ENCODE measurements around the gene RIF1. TPM values are rescaled to one million over a fixed set of nuclear protein-coding genes. Genes with fewer than 3 reads are reported as not detected.

Gene RIF1
- total and polyA plus RNA-seq, 9 of the 15 experiments (the other 6 are each of a cell fraction or from before 2014, with no cell fraction given): 11.0 to 109 (median 44.2) TPM

GRCh38 chr2:151361674-151362370 lies 47.9 kb upstream of the RIF1 start:
- Histone ChIP-seq H3K27me3 (ENCODE audit: control insufficient read depth in 2 of 2, insufficient read depth in 2 of 2, low read length in 2 of 2) (no peaks in the 10 kb centered on the region), H2AFZ (ENCODE audit: low read depth, low read length) (no peak overlapping the region), H3K9me1 (ENCODE audit: control insufficient read depth, insufficient read depth, low read length) (no peaks in the 10 kb centered on the region), H3K9ac (ENCODE audit: insufficient read depth in 1 of 2, low read depth in 2 of 2, low read length in 2 of 2) (no peak overlapping the region), H3K27ac (ENCODE audit: extremely low read depth, low read depth, low read length) (no peak overlapping the region), H3K4me2 (ENCODE audit: insufficient read depth, low read length) (no peak overlapping the region), H3K4me3 (no peak overlapping the region), H3K79me2 (ENCODE audit: control insufficient read depth, insufficient read depth, low read length) (no peaks in the 10 kb centered on the region), H4K20me1 (replicated peaks; ENCODE audit: control insufficient read depth, insufficient read depth, low read length) (no peaks in the 10 kb centered on the region), H3K4me1 (replicated peaks in 1 of 2; ENCODE audit: control insufficient read depth in 2 of 2, insufficient read depth in 2 of 2, low read length in 2 of 2) (no peaks in the 10 kb centered on the region; a peak in 1 of 5 replicates), H3K9me3 (replicated peaks; ENCODE audit: control insufficient read depth, insufficient read depth, low read depth, low read length) (no peaks in the 10 kb centered on the region), H3K36me3 (ENCODE audit: control insufficient read depth, insufficient read depth, low read length) (no peaks in the 10 kb centered on the region)
- DNase-seq (ENCODE audit: extremely low read depth in 1 of 4, low spot score in 3 of 4) (no peak), ATAC-seq (no peak; the same call in 1 of the 3 replicates), FAIRE-seq (no peak)
- TF ChIP-seq ERF (CRISPR knock-in tag; IDR thresholded peaks at IDR 0.05) (no peak), PRMT5 (CRISPR knock-in tag; IDR thresholded peaks at IDR 0.05) (no peak), RB1 (IDR thresholded peaks at IDR 0.05; ENCODE audit: low read depth) (no peak), CEBPG (CRISPR knock-in tag; IDR thresholded peaks at IDR 0.05) (no peak), CEBPG (tag; conservative IDR thresholded peaks at IDR 0.05 in 1 of 2, IDR thresholded peaks at IDR 0.05 in 1 of 2) (no peak), SUPT5H (IDR thresholded peaks at IDR 0.05) (no peak)
- intact Hi-C loops (cut with micrococcal nuclease): no loop called here
- WGBS (ENCODE audit: insufficient coverage, low coverage, missing lambda C conversion rate): 22% methylated on average over 3 of the region's 3 CpGs
- in situ Hi-C loops (cut with MboI): no loop called here
- ChIA-PET POLR2A (interaction anchor here (0.5 kb wide), 1 partner anchor 10 kb away, joined by 3 read pairs; no protein-coding TSS in a partner anchor), CTCF (ENCODE audit: low intra/inter-chr PET ratio) (no interaction called here)
- no TSS peak for BruUV-seq (replicated peaks)

GRCh38 chr2:151363709-151364108 lies 46.0 kb upstream of the RIF1 start:
- H3K9me1 ChIP-seq (ENCODE audit: control insufficient read depth, insufficient read depth, low read length): no peaks in the 10 kb centered on the region
- 36% methylated on average over 8 of the region's 8 CpGs for WGBS (ENCODE audit: insufficient coverage, low coverage, missing lambda C conversion rate)
- H3K4me3 ChIP-seq: no peak overlapping the region
- peak; percentile 58 for ATAC-seq
- H2AFZ ChIP-seq (ENCODE audit: low read depth, low read length): peak overlapping the region; percentile 66
- FAIRE-seq: no peak
- no peak overlapping the region for H3K4me2 ChIP-seq (ENCODE audit: insufficient read depth, low read length)
- no peak overlapping the region for H3K27ac ChIP-seq (ENCODE audit: extremely low read depth, low read depth, low read length)
- H3K79me2 ChIP-seq (ENCODE audit: control insufficient read depth, insufficient read depth, low read length): no peaks in the 10 kb centered on the region
- no peaks in the 10 kb centered on the region; a peak in 1 of 5 replicates for H3K4me1 ChIP-seq (replicated peaks in 1 of 2; ENCODE audit: control insufficient read depth in 2 of 2, insufficient read depth in 2 of 2, low read length in 2 of 2)
- H3K36me3 ChIP-seq (ENCODE audit: control insufficient read depth, insufficient read depth, low read length): no peaks in the 10 kb centered on the region
- H3K9me3 ChIP-seq (replicated peaks; ENCODE audit: control insufficient read depth, insufficient read depth, low read depth, low read length): no peaks in the 10 kb centered on the region
- ChIA-PET POLR2A (interaction anchor here (0.6 to 1.1 kb wide), 2 partner anchors 10 to 26 kb away, joined by 3 to 5 read pairs; no protein-coding TSS in a partner anchor), CTCF (ENCODE audit: low intra/inter-chr PET ratio) (no interaction called here)
- no TSS peak for BruUV-seq (replicated peaks)
- H4K20me1 ChIP-seq (replicated peaks; ENCODE audit: control insufficient read depth, insufficient read depth, low read length): no peaks in the 10 kb centered on the region
- DNase-seq (ENCODE audit: extremely low read depth in 1 of 4, low spot score in 3 of 4): no peak
- in situ Hi-C loops (cut with MboI): no loop called here
- H3K27me3 ChIP-seq (ENCODE audit: control insufficient read depth in 2 of 2, insufficient read depth in 2 of 2, low read length in 2 of 2): no peaks in the 10 kb centered on the region
- intact Hi-C loops (cut with micrococcal nuclease): no loop called here
- peak overlapping the region in 1 of 2 experiments; percentile 19; a peak in 1 of 4 replicates for H3K9ac ChIP-seq (ENCODE audit: insufficient read depth in 1 of 2, low read depth in 2 of 2, low read length in 2 of 2)
- TF ChIP-seq ARID3A (IDR thresholded peaks at IDR 0.05; ENCODE audit: borderline replicate concordance, low read depth, low read length) (no peak), CCAR2 (IDR thresholded peaks at IDR 0.05; ENCODE audit: low read depth, low read length) (no peak), ZNF217 (CRISPR knock-in tag; IDR thresholded peaks at IDR 0.05) (no peak), SOX6 (IDR thresholded peaks at IDR 0.05) (peak; percentile 56; the same call in 1 of the 2 replicates), POLR3G (IDR thresholded peaks at IDR 0.05; ENCODE audit: extremely low read depth, insufficient read length, insufficient replicate concordance) (no peak), ATF3 (IDR thresholded peaks at IDR 0.05) (peak; percentile 58; the same call in 1 of the 2 replicates), ATF3 (CRISPR knock-in tag; conservative IDR thresholded peaks at IDR 0.05) (no peak), CREM (IDR thresholded peaks at IDR 0.05; ENCODE audit: low read depth) (peak; percentile 41)

All from K562 (cell line).